Liver (tissue), 3 donors: ENCODE data around the gene MCM7.

Experiments
- CTCF ChIP-seq: fragments of 150-350 bp; IDR thresholded peaks from 2 replicates; pipeline ENCODE4 v1.5.1; 2017; ENCODE audit warnings: improper control_type of control experiment, low read depth, low read length; ENCODE audit not compliant: missing input control
- EGR1 ChIP-seq, 2 donors: IDR thresholded peaks; 2 replicates each; pipeline ENCODE4 v1.6.1; 2016 to 2018; ENCODE audit warnings: antibody characterized with exemption in 2 of 2, low read depth in 2 of 2
- GABPA ChIP-seq, 2 donors: IDR thresholded peaks in 1 of 2; conservative IDR thresholded peaks in 1 of 2; 2 replicates each; pipeline ENCODE4 v1.6.1; 2016; ENCODE audit warnings: antibody characterized with exemption in 2 of 2, mild to moderate bottlenecking in 1 of 2, moderate library complexity in 1 of 2
- HNF4A ChIP-seq, 2 donors: conservative IDR thresholded peaks; 2 replicates each; pipeline ENCODE4 v1.6.1; 2016; ENCODE audit warnings: antibody characterized with exemption in 2 of 2, mild to moderate bottlenecking in 2 of 2
- JUND ChIP-seq, 2 donors: IDR thresholded peaks; 2 replicates each; pipeline ENCODE4 v1.6.1; 2016; ENCODE audit warnings: antibody characterized with exemption in 2 of 2
- RAD21 ChIP-seq, 2 donors: IDR thresholded peaks; 2 replicates each; pipeline ENCODE4 v1.6.1; 2016; ENCODE audit warnings: antibody characterized with exemption in 2 of 2, mild to moderate bottlenecking in 2 of 2
- REST ChIP-seq: IDR thresholded peaks from 2 replicates; pipeline ENCODE4 v1.6.1; 2016; ENCODE audit warnings: antibody characterized with exemption, mild to moderate bottlenecking
- RXRA ChIP-seq, 2 donors: IDR thresholded peaks; 2 replicates each; pipeline ENCODE4 v1.6.1; 2017 to 2018; ENCODE audit warnings: antibody characterized with exemption in 2 of 2, mild to moderate bottlenecking in 1 of 2
- SP1 ChIP-seq: IDR thresholded peaks from 2 replicates; pipeline ENCODE4 v1.6.1; 2018; ENCODE audit warnings: antibody characterized with exemption, mild to moderate bottlenecking
- TAF1 ChIP-seq: conservative IDR thresholded peaks from 2 replicates; pipeline ENCODE4 v1.6.1; 2016; ENCODE audit warnings: antibody characterized with exemption, mild to moderate bottlenecking
- YY1 ChIP-seq: IDR thresholded peaks from 2 replicates; pipeline ENCODE4 v1.6.1; 2016; ENCODE audit warnings: antibody characterized with exemption, mild to moderate bottlenecking
- TF ChIP-seq, protein P1 (sequence below): IDR thresholded peaks from 2 replicates; pipeline ENCODE4 v1.6.1; 2016; ENCODE audit warnings: antibody characterized with exemption
- TF ChIP-seq, protein P2 (sequence below): IDR thresholded peaks from 2 replicates; pipeline ENCODE4 v1.6.1; 2016; ENCODE audit warnings: antibody characterized with exemption
- TF ChIP-seq, protein P3 (sequence below): IDR thresholded peaks from 2 replicates; pipeline ENCODE4 v1.6.1; 2016; ENCODE audit warnings: antibody characterized with exemption
- donor health status: healthy.
- donor health status: healthy.

GRCh38 chr7:100079024-100079560 lies 22.1 kb downstream of the MCM7 start:
- TF ChIP-seq CTCF: no peak
- TF ChIP-seq GABPA (IDR thresholded peaks at IDR 0.05 in 1 of 2, conservative IDR thresholded peaks at IDR 0.05 in 1 of 2): no peak
- TF ChIP-seq RAD21 (IDR thresholded peaks at IDR 0.05): no peak
- no peak for TF ChIP-seq RXRA (IDR thresholded peaks at IDR 0.05)
- TF ChIP-seq YY1: no peak
- TF ChIP-seq, protein P1, sequence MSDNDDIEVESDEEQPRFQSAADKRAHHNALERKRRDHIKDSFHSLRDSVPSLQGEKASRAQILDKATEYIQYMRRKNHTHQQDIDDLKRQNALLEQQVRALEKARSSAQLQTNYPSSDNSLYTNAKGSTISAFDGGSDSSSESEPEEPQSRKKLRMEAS: no peak
- TF ChIP-seq, protein P2, sequence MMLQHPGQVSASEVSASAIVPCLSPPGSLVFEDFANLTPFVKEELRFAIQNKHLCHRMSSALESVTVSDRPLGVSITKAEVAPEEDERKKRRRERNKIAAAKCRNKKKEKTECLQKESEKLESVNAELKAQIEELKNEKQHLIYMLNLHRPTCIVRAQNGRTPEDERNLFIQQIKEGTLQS: no peak
- TF ChIP-seq, protein P3, sequence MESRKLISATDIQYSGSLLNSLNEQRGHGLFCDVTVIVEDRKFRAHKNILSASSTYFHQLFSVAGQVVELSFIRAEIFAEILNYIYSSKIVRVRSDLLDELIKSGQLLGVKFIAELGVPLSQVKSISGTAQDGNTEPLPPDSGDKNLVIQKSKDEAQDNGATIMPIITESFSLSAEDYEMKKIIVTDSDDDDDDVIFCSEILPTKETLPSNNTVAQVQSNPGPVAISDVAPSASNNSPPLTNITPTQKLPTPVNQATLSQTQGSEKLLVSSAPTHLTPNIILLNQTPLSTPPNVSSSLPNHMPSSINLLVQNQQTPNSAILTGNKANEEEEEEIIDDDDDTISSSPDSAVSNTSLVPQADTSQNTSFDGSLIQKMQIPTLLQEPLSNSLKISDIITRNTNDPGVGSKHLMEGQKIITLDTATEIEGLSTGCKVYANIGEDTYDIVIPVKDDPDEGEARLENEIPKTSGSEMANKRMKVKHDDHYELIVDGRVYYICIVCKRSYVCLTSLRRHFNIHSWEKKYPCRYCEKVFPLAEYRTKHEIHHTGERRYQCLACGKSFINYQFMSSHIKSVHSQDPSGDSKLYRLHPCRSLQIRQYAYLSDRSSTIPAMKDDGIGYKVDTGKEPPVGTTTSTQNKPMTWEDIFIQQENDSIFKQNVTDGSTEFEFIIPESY: no peak
- TF ChIP-seq JUND (IDR thresholded peaks at IDR 0.05): no peak
- no peak for TF ChIP-seq SP1
- TF ChIP-seq EGR1 (IDR thresholded peaks at IDR 0.05; ENCODE audit: low read depth in 2 of 2): no peak
- TF ChIP-seq TAF1: no peak
- TF ChIP-seq REST: no peak
- TF ChIP-seq HNF4A (conservative IDR thresholded peaks at IDR 0.05): peak in 1 of 2 donors; percentile 52
